GM19351 (cell line): ENCODE measurements around the gene CNTFR.
"Not testable (repeated sequence)": the region's sequence is repeated elsewhere in the genome, so short reads cannot be mapped to it uniquely, and the experiment has no call there.

Experiments used
- ATAC-seq: cut with Tn5 transposase; IDR thresholded peaks from one replicate; pipeline ENCODE4 v1.9.1; 2021; ENCODE audit warnings: mild to moderate bottlenecking, moderate library complexity; ENCODE audit not compliant: unreplicated experiment

Gene CNTFR

GRCh38 chr9:34536685-34537084, 52.8 kb downstream of the CNTFR start:
- no peak for ATAC-seq

GRCh38 chr9:34532041-34532440, 57.5 kb downstream of the CNTFR start:
- not testable (repeated sequence) for ATAC-seq

- ATAC-seq = no peak
Measured at GRCh38 chr9:34526026-34526425, 63.5 kb downstream of the CNTFR start.

GRCh38 chr9:34524349-34524748, 65.2 kb downstream of the CNTFR start:
- ATAC-seq = no peak

- ATAC-seq = peak; percentile 92
Measured at GRCh38 chr9:34522971-34523797, 66.3 kb downstream of the CNTFR start, which contains the start of gene ENHO. ENHO (minus strand) TSS chr9:34522990; CDS start chr9:34521695, 1,295 bp downstream.

- no peak for ATAC-seq
Measured at GRCh38 chr9:34522091-34522887, 67.2 kb downstream of the CNTFR start.

- no peak for ATAC-seq
Measured at GRCh38 chr9:34521406-34522045, 68.0 kb downstream of the CNTFR start.

- no peak for ATAC-seq
Measured at GRCh38 chr9:34520505-34521385, 68.8 kb downstream of the CNTFR start.

- ATAC-seq = no peak
Measured at GRCh38 chr9:34520096-34520495, 69.4 kb downstream of the CNTFR start.

- no peak for ATAC-seq
Measured at GRCh38 chr9:34519321-34520020, 70.1 kb downstream of the CNTFR start.

- no peak for ATAC-seq
Measured at GRCh38 chr9:34518896-34519295, 70.6 kb downstream of the CNTFR start.

GRCh38 chr9:34518110-34518616, 71.4 kb downstream of the CNTFR start:
- ATAC-seq = no peak

- no peak for ATAC-seq
Measured at GRCh38 chr9:34517185-34517584, 72.3 kb downstream of the CNTFR start.

GRCh38 chr9:34515959-34516358, 73.6 kb downstream of the CNTFR start:
- ATAC-seq = no peak

- no peak for ATAC-seq
Measured at GRCh38 chr9:34514816-34515215, 74.7 kb downstream of the CNTFR start.

- ATAC-seq = no peak
Measured at GRCh38 chr9:34514401-34514800, 75.1 kb downstream of the CNTFR start.

- ATAC-seq = no peak
Measured at GRCh38 chr9:34513567-34514214, 75.8 kb downstream of the CNTFR start.

- no peak for ATAC-seq
Measured at GRCh38 chr9:34512131-34513078, 77.1 kb downstream of the CNTFR start.
